ENCODE results near the gene APEH.

DNA sequence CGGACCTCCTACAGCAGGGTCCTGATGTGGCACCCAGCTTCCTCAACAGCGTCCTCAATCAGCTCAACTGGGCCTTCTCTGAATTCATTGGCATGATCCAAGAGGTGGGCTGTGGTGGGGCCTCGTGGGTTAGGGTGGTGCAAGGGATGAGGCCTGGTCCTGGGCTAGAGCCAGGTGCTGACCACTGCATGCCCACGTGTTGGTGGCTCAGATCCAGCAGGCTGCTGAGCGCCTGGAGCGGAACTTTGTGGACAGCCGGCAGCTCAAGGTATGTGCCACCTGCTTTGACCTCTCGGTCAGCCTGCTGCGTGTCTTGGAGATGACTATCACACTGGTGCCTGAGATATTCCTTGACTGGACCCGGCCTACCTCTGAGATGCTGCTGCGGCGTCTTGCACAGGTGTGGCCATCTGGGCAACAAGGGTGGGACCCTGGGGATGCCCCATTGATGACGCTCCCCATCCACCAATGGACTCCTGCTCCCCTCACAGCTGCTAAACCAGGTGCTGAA, 41.5 kb downstream of the APEH start:
- TF ChIP-seq, protein P1, sequence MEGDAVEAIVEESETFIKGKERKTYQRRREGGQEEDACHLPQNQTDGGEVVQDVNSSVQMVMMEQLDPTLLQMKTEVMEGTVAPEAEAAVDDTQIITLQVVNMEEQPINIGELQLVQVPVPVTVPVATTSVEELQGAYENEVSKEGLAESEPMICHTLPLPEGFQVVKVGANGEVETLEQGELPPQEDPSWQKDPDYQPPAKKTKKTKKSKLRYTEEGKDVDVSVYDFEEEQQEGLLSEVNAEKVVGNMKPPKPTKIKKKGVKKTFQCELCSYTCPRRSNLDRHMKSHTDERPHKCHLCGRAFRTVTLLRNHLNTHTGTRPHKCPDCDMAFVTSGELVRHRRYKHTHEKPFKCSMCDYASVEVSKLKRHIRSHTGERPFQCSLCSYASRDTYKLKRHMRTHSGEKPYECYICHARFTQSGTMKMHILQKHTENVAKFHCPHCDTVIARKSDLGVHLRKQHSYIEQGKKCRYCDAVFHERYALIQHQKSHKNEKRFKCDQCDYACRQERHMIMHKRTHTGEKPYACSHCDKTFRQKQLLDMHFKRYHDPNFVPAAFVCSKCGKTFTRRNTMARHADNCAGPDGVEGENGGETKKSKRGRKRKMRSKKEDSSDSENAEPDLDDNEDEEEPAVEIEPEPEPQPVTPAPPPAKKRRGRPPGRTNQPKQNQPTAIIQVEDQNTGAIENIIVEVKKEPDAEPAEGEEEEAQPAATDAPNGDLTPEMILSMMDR (IDR thresholded peaks at IDR 0.05; ENCODE audit: low read length): no peak
- TF ChIP-seq EZH2 (IDR thresholded peaks at IDR 0.05; ENCODE audit: borderline replicate concordance, low read length): no peak

Data from OCI-LY1 (cell line).